ENCODE measurements around the gene SGCD.

- TF ChIP-seq POLR2A (IDR thresholded peaks at IDR 0.05) (no peak), CTCF (IDR thresholded peaks at IDR 0.05 in 8 of 11, conservative IDR thresholded peaks at IDR 0.05 in 3 of 11) (no peak)
These were observed 301.5 kb downstream of the SGCD start for GRCh38 chr5:156628421-156628820.

Data from spleen (tissue), 7 donors.